Retinal pigment epithelial cell (primary cell): Measurements from ENCODE around the gene CD81.

Source experiments
- DNase-seq: peaks from one replicate; pipeline ENCODE4 v3.0.0-alpha.2; 2010; ENCODE audit warnings: low read depth
- H3K4me3 ChIP-seq: 2 replicates; pipeline ENCODE4 v1.5.1; 2011; ENCODE audit warnings: mild to moderate bottlenecking, low read length, control low read depth, moderate library complexity
- CTCF ChIP-seq: conservative IDR thresholded peaks from 2 replicates; pipeline ENCODE4 v1.5.1; 2011; ENCODE audit warnings: low read depth, low read length, control low read depth, inconsistent platforms

Gene CD81

DNA sequence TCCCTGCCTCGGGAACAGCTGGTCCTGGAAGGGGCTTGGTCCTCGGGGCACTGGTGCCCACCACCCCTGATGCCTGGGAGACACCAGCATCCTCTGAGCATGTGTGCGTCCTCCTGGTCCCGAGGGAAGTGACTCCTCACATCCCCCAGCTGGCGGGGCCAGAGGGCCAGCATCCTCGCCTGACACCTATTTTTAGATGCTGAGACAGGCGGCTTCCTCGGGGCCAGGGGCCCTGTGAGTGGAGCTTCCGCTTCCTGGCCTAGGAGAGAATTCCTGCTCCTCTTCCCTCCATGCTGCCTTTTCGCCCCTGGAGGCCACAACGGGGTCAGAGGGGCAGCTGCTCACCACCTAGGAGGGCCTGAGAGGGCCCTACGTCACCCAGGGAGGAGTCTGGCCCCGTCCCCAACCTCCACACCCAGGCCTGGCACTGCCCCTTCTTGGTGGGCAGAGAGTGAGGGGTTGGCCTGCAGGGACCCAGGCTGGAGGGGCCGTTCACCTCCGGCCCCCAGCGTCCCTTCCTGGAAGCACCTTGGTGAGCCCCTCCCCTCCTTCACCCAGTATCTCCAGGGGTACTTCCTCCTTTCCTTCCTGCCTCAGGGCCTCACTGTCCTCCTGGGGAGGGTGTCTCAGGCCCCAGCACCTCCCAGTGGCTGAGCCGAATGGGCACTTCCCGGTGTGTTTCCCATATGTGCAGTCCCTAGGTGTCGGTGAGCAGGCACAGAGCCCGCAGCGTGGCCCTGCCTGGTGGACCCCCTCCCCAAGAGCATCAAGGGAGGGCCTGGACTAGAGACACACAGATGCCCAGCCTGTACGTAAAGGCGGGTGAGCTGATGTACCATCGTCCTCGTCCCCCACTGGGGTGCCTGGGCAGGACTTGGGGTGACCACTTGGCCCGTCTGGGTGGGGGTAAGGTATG lies 6.1 kb downstream of the CD81 start:
- DNase-seq, result no peak
- no peak overlapping the region for H3K4me3 ChIP-seq
- no peak for TF ChIP-seq CTCF

DNA sequence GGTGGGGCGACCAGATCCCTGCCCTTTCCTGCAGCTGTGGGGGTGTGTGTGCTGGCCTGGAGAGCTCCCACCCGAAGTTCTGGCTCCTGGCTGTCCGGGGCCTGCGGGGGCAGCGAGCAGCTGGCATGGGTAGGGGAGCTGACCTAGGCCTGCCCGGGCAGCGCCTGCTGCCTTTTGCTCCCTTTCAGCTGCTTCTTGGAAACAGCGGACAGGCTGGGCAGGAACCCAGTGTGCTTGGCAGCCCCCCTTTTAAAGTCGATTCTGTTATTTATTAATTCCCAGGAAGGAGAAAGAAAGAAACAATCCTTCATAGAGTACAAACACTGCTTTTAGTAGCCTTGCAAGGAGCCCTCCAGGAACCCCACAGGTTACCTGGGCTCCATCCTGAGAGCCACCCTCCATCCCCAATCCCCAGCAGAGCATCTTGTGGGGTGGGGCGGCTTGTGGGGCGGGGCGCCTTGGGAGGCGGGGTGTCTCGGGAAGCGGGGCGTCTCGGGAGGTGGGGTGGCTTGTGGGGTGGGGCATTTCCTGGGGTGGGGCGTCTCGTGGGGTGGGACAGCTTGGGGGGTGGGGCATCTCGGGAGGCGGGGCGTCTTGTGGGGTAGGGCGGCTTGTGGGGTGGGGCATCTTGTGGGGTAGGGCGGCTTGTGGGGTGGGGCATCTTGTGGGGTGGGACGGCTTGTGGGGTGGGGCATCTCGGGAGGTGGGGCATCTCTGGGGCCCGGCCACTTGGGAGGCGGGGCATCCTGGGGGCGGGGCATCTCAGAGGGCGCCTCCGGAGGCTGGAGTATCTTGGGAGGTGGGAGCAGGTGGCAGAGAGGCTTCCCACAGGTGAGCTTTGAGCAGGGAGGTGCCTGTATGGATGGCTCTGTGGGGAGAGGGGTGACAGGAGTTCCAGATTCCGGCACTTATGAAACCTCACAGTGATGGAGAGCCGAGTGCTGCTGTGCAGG lies 7.0 kb downstream of the CD81 start:
- H3K4me3 ChIP-seq, result no peak overlapping the region
- DNase-seq, result no peak
- no peak for TF ChIP-seq CTCF

DNA sequence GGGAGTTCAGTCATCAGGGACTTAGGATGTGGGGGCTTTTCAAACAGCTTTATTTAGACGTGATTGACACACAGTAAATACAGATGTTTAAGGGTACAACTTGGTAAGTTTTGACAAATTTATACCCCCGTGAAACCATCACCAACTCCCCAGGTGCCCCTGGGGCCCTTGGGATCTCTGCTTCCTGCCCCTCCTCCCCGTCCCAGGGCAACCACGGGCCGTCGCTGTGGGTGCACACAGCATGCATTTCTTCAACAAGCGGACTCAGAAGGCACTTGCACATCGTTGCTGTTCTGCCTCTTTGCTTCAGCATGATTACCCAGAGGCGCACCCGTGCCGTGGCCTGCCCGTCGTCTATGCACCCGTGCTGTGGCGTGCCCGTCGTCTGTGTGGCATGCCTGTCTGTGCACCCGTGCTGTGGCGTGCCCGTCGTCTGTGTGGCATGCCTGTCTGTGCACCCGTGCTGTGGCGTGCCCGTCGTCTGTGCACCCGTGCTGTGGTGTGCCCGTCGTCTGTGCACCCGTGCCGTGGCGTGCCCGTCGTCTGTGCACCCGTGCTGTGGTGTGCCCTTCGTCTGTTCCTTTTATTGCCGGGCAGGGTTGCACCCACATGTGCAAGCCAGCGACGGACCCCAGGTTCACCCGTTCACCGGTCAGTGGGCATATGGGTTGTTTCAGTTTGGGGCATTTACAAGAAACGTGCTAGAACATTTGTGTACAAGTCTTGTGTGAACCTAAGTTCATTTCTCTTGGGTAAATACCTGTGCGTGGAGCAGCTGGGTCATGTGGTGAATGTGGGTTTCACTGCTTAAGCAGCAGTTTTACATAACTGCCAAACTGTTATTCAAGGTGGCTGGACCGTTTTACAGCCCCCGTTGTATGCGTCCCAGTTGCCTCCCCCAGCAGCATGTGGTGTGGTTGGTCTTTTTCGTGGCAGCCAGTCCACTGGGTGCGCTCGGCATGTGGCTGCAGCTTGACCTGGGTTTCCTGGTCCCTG lies 8.3 kb downstream of the CD81 start:
- H3K4me3 ChIP-seq, result no peak overlapping the region
- TF ChIP-seq CTCF, result no peak
- DNase-seq, result no peak

GRCh38 chr11:2386591-2386990 lies 9.5 kb downstream of the CD81 start:
- no peak overlapping the region for H3K4me3 ChIP-seq
- TF ChIP-seq CTCF, result no peak
- no peak for DNase-seq

- DNase-seq, result no peak
- no peak for TF ChIP-seq CTCF
- H3K4me3 ChIP-seq, result no peak overlapping the region
Measured at GRCh38 chr11:2387266-2387987, 10.3 kb downstream of the CD81 start.
